Activated gamma-delta T cell (primary cell): ENCODE data around the gene DYDC1.
"Not testable (repeated sequence)": the region's sequence is repeated elsewhere in the genome, so short reads cannot be mapped to it uniquely, and the experiment has no call there.

Experiments used
- DNase-seq: peaks from one replicate; lab custom pipeline; 2025; lab: John Stamatoyannopoulos, UW

DYDC1 gene

GRCh38 chr10:80344276-80344675, 12.3 kb downstream of the DYDC1 start:
- DNase-seq, result no peak

GRCh38 chr10:80333983-80334382, 22.6 kb downstream of the DYDC1 start:
- no peak for DNase-seq

GRCh38 chr10:80324891-80325364, 31.6 kb downstream of the DYDC1 start:
- DNase-seq, result no peak

DNA sequence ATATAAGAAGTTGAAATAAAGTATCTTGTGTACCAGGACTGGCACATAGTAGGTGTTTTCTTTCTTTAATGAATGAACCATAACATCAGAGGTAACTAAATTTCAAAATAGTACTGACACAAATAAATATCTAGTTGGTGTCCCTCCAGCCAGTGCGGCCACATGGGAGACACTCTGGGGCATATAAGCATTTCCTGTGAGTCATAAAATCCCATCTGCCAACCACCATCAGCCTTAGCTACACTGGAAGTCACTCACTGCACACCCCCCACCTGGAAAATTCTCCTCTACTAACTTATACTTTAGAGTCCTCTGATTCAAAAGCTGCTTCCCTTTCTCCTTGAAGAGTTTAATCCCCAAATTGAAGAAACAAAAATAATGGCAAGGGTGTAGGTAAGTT, 32.5 kb downstream of the DYDC1 start:
- DNase-seq, result no peak

DNA sequence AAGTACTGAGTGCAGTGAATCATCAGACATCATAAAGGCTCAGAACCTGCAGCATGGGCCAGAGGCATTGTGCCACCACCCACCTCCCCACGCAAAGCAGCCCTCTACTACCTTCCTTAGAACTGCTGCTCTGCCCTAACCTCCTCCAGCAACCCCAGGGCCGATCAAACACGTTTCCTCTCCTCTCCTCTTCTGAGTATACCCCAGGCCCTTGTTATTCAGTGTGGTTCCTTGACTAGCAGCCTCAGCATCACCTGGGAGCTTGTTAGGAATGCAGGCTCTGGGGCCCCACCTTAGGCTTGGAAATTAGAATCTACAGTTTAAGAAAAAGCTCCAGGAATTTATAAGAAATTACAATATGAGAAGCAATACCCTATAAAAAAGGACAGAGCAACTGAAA, 33.2 kb downstream of the DYDC1 start:
- DNase-seq, result no peak

GRCh38 chr10:80322711-80323110, 33.8 kb downstream of the DYDC1 start:
- no peak for DNase-seq

DNA sequence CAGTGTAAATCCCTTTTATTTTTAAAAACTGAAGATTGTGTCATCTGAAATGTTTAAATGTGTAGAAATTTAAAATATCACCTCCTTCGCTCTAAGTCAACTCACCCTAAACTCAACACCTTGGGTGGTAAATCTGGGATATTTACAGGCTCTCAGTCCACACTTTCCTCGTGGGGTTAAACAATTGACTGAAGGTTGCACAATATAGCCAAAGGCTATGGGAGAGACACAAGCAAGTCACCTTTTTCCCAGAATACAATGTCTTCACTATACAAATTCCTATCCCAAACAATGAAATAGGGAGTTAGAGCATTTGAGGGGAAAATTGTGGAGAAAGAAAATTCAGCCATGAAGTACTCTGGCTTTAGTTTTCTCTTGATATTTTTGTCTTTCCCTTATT, 34.4 kb downstream of the DYDC1 start:
- no peak for DNase-seq

DNA sequence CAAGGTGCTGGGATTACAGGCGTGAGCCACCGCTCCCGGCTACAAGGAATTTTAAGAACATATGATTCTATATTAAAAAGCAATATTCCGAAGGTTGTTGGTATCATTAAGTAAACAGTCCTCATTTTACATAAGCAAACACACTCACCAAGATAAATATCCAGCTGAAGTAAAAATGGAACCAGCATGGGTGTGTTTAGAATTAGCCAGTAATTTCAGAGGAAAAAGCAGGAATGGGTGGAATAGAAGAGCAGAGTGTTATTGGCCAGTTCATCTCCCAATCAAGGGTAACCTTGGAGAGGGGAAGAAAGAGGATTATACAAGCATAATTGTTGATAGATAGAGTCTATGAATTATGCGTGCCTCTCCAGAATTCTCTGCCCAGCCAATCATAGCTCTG, 35.4 kb downstream of the DYDC1 start:
- no peak for DNase-seq

- no peak for DNase-seq
Observed at GRCh38 chr10:80320377-80320776, 36.2 kb downstream of the DYDC1 start.

GRCh38 chr10:80319725-80320290, 36.7 kb downstream of the DYDC1 start:
- DNase-seq, result no peak

DNA sequence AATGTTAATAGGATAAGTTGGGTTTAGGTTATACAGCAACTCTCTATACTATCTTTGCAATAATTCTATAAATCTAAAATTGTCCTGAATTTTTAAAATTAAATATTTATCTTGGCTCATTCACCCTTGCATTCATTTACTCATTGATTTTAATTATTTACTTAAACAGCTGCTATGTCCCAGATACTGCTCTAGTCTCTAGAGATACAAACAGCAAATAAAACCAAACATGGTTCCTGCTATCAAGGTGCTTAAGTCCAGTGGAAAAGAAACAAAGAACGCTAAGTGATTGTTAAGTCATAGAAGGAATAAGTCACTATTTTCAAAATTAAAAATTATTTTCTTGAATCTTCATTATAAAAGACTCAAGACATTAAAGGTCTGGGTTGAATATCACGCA, 37.2 kb downstream of the DYDC1 start:
- DNase-seq, result no peak

- no peak for DNase-seq
Observed at GRCh38 chr10:80318742-80319141, 37.8 kb downstream of the DYDC1 start.

DNA sequence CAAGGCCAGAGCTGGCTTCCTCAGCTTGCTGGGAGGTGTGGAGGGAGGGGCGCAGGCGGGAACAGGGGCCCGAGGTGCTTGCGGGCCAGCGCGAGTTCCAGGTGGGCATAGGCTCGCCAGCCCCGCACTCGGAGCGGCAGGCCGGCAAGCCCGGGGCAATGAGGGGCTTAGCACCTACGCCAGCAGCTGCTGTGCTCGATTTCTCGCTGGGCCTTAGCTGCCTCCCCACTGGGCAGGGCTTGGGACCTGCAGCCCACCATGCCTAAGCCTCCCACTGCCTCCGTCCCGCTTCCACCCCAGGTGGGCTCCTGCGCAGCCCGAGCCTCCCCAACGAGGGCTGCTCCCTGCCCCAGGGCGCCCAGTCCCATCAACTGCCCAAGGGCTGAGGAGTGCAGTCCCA, 41.2 kb downstream of the DYDC1 start:
- DNase-seq, result no peak

- DNase-seq, result no peak
Observed at GRCh38 chr10:80313523-80313922, 43.0 kb downstream of the DYDC1 start.

GRCh38 chr10:80305989-80306388, 50.6 kb downstream of the DYDC1 start:
- DNase-seq, result not testable (repeated sequence)

- no peak for DNase-seq
Observed at GRCh38 chr10:80296942-80297341, 59.6 kb downstream of the DYDC1 start.

- DNase-seq, result no peak
Observed at GRCh38 chr10:80292607-80293239, 63.8 kb downstream of the DYDC1 start.

DNA sequence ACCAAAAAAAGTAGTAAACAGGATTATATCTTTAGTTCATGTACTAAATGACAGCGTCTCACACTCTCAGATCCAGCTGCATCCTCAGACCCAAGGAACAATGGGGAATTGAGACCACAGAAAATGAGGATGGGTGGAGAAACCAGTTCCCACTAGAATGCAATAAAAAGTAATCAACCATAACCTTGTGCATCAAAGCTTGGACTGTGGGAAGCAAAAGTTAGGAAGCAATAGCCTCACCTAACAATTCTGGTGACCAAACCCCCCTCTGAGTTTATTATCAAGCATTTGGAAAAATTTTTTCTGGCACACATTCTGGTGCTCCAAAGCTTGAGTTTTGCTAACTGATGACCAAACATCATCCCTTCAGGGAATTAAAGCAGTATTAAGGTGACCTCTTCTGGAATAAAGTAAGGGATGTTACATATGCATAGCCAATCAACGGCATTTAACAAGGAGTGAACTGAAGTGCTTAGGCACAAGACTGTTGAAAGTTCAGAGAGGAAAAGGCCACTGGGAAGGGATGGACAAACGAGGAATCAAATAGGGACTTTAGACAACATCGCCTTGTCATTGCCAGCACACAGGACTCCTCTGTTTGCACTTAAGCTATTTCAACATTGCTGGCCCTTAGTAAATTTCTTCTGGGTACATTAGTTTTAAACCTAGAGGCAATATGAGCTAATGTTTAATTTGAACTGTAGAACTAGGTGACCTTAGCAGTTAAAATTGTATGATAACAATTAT, 65.9 kb downstream of the DYDC1 start:
- DNase-seq, result no peak

- no peak for DNase-seq
Observed at GRCh38 chr10:80289451-80290287, 66.9 kb downstream of the DYDC1 start, which contains the start of gene MAT1A. Gene MAT1A, minus strand, starts transcription at chr10:80289658. Its CDS starts 235 bp downstream, at chr10:80289423.

- DNase-seq, result no peak
Observed at GRCh38 chr10:80288849-80289248, 67.7 kb downstream of the DYDC1 start.
